GM23338 (cell line): ENCODE data around the gene SLC25A26. TPM values are rescaled to one million over a fixed set of nuclear protein-coding genes. Genes with fewer than 3 reads are reported as not detected.

Source experiments
- ATAC-seq: fragments of 200-7000 bp; cut with Tn5 transposase; 3 replicates; pipeline ENCODE4 v1.9.1; 2020
- DNase-seq: peaks from one replicate; pipeline ENCODE4 v3.0.0-alpha.2; 2015; ENCODE audit warnings: low spot score
- H2AFZ ChIP-seq: fragments of 200-600 bp; sonication (generic); 2 replicates; pipeline ENCODE4 v1.8.0; 2016; ENCODE audit warnings: antibody characterized with exemption, mild to moderate bottlenecking, moderate library complexity
- H3F3A ChIP-seq: fragments of 200-600 bp; sonication (generic); replicated peaks from 2 replicates; pipeline ENCODE4 v1.8.0; 2017; ENCODE audit warnings: antibody characterized with exemption, mixed run types, low read depth
- H3K27ac ChIP-seq: fragments of 200-600 bp; sonication (generic); 2 replicates; pipeline ENCODE4 v1.6.1; 2016; ENCODE audit warnings: low read depth
- H3K27me3 ChIP-seq: fragments of 200-600 bp; sonication (generic); 2 replicates; pipeline ENCODE4 v1.8.0; 2016; ENCODE audit warnings: mild to moderate bottlenecking, mixed run types, moderate library complexity; ENCODE audit not compliant: insufficient read depth
- H3K36me3 ChIP-seq: fragments of 200-600 bp; sonication (generic); 2 replicates; pipeline ENCODE4 v1.8.0; 2016; ENCODE audit warnings: mild to moderate bottlenecking; ENCODE audit not compliant: insufficient read depth
- H3K4me1 ChIP-seq: fragments of 200-600 bp; sonication (generic); 2 replicates; pipeline ENCODE4 v1.8.0; 2016; ENCODE audit warnings: mild to moderate bottlenecking, moderate library complexity; ENCODE audit not compliant: insufficient read depth
- H3K4me2 ChIP-seq: fragments of 200-600 bp; sonication (generic); 2 replicates; pipeline ENCODE4 v1.7.1; 2017; ENCODE audit warnings: mixed run types
- H3K4me3 ChIP-seq: fragments of 200-600 bp; sonication (generic); 2 replicates; pipeline ENCODE4 v1.6.1; 2016; ENCODE audit warnings: mixed run types
- H3K79me2 ChIP-seq: fragments of 200-600 bp; sonication (generic); replicated peaks from 2 replicates; pipeline ENCODE4 v1.8.0; 2017; ENCODE audit warnings: mild to moderate bottlenecking; ENCODE audit not compliant: insufficient read depth
- H3K9me2 ChIP-seq: fragments of 200-600 bp; sonication (generic); 2 replicates; pipeline ENCODE4 v1.8.0; 2017; ENCODE audit not compliant: insufficient read depth
- H4K20me1 ChIP-seq: fragments of 200-600 bp; sonication (generic); replicated peaks from 2 replicates; pipeline ENCODE4 v1.8.0; 2017; ENCODE audit warnings: mild to moderate bottlenecking; ENCODE audit not compliant: insufficient read depth
- H3K27ac Mint-ChIP-seq: 2 replicates; pipeline ENCODE4 v1.8.0; 2020; ENCODE audit warnings: inconsistent platforms, mild to moderate bottlenecking, moderate library complexity, mixed read lengths
- H3K27me3 Mint-ChIP-seq: 3 replicates; pipeline ENCODE4 v1.8.0; 2022; ENCODE audit warnings: low read depth, mild to moderate bottlenecking, moderate library complexity, mixed read lengths, inconsistent platforms; ENCODE audit not compliant: insufficient read depth, poor library complexity
- H3K36me3 Mint-ChIP-seq: 3 replicates; pipeline ENCODE4 v1.8.0; 2021; ENCODE audit warnings: low read depth, mild to moderate bottlenecking, inconsistent platforms, moderate library complexity, mixed read lengths
- H3K4me1 Mint-ChIP-seq: 3 replicates; pipeline ENCODE4 v1.8.0; 2020; ENCODE audit warnings: mild to moderate bottlenecking, inconsistent platforms, mixed read lengths
- H3K4me3 Mint-ChIP-seq: 3 replicates; pipeline ENCODE4 v1.8.0; 2021; ENCODE audit warnings: moderate library complexity, mild to moderate bottlenecking, inconsistent platforms, mixed read lengths
- H3K9me3 Mint-ChIP-seq: 3 replicates; pipeline ENCODE4 v1.8.0; 2020; ENCODE audit warnings: moderate library complexity, mild to moderate bottlenecking, inconsistent platforms, mixed read lengths
- CREB1 ChIP-seq: fragments of 250-450 bp; sonication (Bioruptor Pico); IDR thresholded peaks from 2 replicates; pipeline ENCODE4 v1.5.0; 2020; ENCODE audit warnings: low read depth, mild to moderate bottlenecking, moderate library complexity
- CTCF ChIP-seq, 2 experiments: fragments of 200-600 bp in 1 of 2; sonication (generic) in 1 of 2; conservative IDR thresholded peaks; 2 replicates each; pipeline versions ENCODE4 v1.5.1 to v1.6.1; 2016 to 2017; ENCODE audit warnings: antibody characterized with exemption in 2 of 2, low read depth in 2 of 2, mild to moderate bottlenecking in 2 of 2, moderate library complexity in 1 of 2
- EZH2 ChIP-seq: fragments of 200-600 bp; sonication (generic); IDR thresholded peaks from one replicate; pipeline ENCODE4 v1.8.0; 2017; ENCODE audit warnings: antibody characterized with exemption, mild to moderate bottlenecking, low read depth; ENCODE audit not compliant: unreplicated experiment
- EZH2phosphoT487 ChIP-seq: fragments of 200-600 bp; sonication (generic); IDR thresholded peaks from one replicate; pipeline ENCODE4 v1.8.1; 2018; ENCODE audit warnings: antibody characterized with exemption; ENCODE audit not compliant: unreplicated experiment
- JUNB ChIP-seq: IDR thresholded peaks from one replicate; pipeline ENCODE4 v1.6.1; 2016; ENCODE audit warnings: antibody characterized with exemption; ENCODE audit not compliant: unreplicated experiment
- NANOG ChIP-seq: IDR thresholded peaks from 2 replicates; pipeline ENCODE4 v1.6.1; 2016; ENCODE audit warnings: antibody characterized with exemption, borderline replicate concordance
- POLR2AphosphoS5 ChIP-seq: IDR thresholded peaks from 2 replicates; pipeline ENCODE4 v1.6.1; 2016; ENCODE audit warnings: antibody characterized with exemption, low read depth
- STAT1 ChIP-seq: IDR thresholded peaks from one replicate; pipeline ENCODE4 v1.6.1; 2016; ENCODE audit warnings: antibody characterized with exemption; ENCODE audit not compliant: unreplicated experiment
- ZNF114 ChIP-seq: fragments of 250-450 bp; sonication (Bioruptor Pico); IDR thresholded peaks from 2 replicates; pipeline ENCODE4 v1.5.0; 2020; ENCODE audit warnings: mild to moderate bottlenecking, moderate library complexity
- ZNF331 ChIP-seq: fragments of 250-450 bp; sonication (Bioruptor Pico); IDR thresholded peaks from 2 replicates; pipeline ENCODE4 v1.5.0; 2020; ENCODE audit warnings: low read depth, mild to moderate bottlenecking, moderate library complexity
- polyA plus RNA-seq: library from polyadenylated mRNA; unstranded; fragments of >200 nt; fragmentation: Nextera tagmentation; extraction: Ambion mirVana; gene quantifications from 2 replicates; pipeline ENCODE4 v1.2.1, GENCODE V29; 2016
- total RNA-seq: library from RNA; depleted of rRNA; stranded (reverse); fragments of >200 nt; shearing (Covaris generic); gene quantifications from 2 replicates; pipeline ENCODE4 v1.2.3, GENCODE V29; 2014
- TF ChIP-seq, protein P1 (sequence below): fragments of 250-450 bp; sonication (Bioruptor Pico); IDR thresholded peaks from 2 replicates; pipeline ENCODE4 v1.5.0; 2020; ENCODE audit warnings: mild to moderate bottlenecking, moderate library complexity
- TF ChIP-seq, protein P2 (sequence below): IDR thresholded peaks from 2 replicates; pipeline ENCODE4 v1.6.1; 2016; ENCODE audit warnings: antibody characterized with exemption
- TF ChIP-seq, protein P3 (sequence below): IDR thresholded peaks from one replicate; pipeline ENCODE4 v1.6.1; 2018; ENCODE audit warnings: antibody characterized with exemption; ENCODE audit not compliant: unreplicated experiment

The SLC25A26 gene
- total and polyA plus RNA-seq, 2 experiments from 2014 or later: 24.8 to 40.2 TPM

DNA sequence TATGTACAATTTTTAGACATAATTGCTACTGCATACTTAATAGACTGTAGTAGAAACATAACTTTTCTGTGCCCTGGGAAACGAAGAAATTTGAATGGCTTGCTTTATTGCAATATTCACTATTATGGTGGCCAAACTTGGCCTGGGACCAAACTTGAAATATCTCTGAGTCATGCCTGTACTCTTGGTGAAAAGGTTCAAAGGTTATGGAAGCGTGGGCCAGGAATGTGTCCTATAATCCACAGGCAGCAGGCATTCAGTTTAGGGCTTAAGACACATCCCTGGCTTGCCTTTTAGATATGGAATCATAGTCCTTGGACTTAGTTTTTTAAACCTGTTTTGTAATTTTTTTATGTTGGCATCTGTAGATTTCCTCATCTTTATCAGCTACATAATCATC lies 155.8 kb downstream of the SLC25A26 start:
- Mint-ChIP-seq H3K9me3 (no peaks in the 10 kb centered on the region), H3K27me3 (peaks cover 7% of the 10 kb centered on the region), H3K4me1 (peaks cover 9% of the 10 kb centered on the region), H3K27ac (no peak overlapping the region), H3K4me3 (no peak overlapping the region), H3K36me3 (peaks cover 68% of the 10 kb centered on the region)
- Histone ChIP-seq H3K4me1 (no peaks in the 10 kb centered on the region), H3K4me2 (no peak overlapping the region), H3K9me2 (no peaks in the 10 kb centered on the region), H3K36me3 (peaks cover 27% of the 10 kb centered on the region), H4K20me1 (peaks cover 8% of the 10 kb centered on the region; the same call in 1 of the 2 replicates), H3K27ac (no peak overlapping the region; the same call in 1 of the 2 replicates), H3F3A (peaks cover 7% of the 10 kb centered on the region; the same call in 1 of the 2 replicates), H3K79me2 (no peaks in the 10 kb centered on the region), H3K27me3 (no peaks in the 10 kb centered on the region), H2AFZ (no peak overlapping the region), H3K4me3 (no peak overlapping the region)
- TF ChIP-seq, protein P1, sequence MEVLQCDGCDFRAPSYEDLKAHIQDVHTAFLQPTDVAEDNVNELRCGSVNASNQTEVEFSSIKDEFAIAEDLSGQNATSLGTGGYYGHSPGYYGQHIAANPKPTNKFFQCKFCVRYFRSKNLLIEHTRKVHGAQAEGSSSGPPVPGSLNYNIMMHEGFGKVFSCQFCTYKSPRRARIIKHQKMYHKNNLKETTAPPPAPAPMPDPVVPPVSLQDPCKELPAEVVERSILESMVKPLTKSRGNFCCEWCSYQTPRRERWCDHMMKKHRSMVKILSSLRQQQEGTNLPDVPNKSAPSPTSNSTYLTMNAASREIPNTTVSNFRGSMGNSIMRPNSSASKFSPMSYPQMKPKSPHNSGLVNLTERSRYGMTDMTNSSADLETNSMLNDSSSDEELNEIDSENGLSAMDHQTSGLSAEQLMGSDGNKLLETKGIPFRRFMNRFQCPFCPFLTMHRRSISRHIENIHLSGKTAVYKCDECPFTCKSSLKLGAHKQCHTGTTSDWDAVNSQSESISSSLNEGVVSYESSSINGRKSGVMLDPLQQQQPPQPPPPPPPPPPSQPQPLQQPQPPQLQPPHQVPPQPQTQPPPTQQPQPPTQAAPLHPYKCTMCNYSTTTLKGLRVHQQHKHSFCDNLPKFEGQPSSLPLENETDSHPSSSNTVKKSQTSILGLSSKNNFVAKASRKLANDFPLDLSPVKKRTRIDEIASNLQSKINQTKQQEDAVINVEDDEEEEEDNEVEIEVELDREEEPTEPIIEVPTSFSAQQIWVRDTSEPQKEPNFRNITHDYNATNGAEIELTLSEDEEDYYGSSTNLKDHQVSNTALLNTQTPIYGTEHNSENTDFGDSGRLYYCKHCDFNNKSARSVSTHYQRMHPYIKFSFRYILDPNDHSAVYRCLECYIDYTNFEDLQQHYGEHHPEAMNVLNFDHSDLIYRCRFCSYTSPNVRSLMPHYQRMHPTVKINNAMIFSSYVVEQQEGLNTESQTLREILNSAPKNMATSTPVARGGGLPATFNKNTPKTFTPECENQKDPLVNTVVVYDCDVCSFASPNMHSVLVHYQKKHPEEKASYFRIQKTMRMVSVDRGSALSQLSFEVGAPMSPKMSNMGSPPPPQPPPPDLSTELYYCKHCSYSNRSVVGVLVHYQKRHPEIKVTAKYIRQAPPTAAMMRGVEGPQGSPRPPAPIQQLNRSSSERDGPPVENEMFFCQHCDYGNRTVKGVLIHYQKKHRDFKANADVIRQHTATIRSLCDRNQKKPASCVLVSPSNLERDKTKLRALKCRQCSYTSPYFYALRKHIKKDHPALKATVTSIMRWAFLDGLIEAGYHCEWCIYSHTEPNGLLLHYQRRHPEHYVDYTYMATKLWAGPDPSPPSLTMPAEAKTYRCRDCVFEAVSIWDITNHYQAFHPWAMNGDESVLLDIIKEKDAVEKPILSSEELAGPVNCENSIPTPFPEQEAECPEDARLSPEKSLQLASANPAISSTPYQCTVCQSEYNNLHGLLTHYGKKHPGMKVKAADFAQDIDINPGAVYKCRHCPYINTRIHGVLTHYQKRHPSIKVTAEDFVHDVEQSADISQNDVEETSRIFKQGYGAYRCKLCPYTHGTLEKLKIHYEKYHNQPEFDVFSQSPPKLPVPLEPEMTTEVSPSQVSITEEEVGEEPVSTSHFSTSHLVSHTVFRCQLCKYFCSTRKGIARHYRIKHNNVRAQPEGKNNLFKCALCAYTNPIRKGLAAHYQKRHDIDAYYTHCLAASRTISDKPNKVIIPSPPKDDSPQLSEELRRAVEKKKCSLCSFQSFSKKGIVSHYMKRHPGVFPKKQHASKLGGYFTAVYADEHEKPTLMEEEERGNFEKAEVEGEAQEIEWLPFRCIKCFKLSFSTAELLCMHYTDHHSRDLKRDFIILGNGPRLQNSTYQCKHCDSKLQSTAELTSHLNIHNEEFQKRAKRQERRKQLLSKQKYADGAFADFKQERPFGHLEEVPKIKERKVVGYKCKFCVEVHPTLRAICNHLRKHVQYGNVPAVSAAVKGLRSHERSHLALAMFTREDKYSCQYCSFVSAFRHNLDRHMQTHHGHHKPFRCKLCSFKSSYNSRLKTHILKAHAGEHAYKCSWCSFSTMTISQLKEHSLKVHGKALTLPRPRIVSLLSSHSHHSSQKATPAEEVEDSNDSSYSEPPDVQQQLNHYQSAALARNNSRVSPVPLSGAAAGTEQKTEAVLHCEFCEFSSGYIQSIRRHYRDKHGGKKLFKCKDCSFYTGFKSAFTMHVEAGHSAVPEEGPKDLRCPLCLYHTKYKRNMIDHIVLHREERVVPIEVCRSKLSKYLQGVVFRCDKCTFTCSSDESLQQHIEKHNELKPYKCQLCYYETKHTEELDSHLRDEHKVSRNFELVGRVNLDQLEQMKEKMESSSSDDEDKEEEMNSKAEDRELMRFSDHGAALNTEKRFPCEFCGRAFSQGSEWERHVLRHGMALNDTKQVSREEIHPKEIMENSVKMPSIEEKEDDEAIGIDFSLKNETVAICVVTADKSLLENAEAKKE (CRISPR knock-in tag): no peak
- TF ChIP-seq, protein P2, sequence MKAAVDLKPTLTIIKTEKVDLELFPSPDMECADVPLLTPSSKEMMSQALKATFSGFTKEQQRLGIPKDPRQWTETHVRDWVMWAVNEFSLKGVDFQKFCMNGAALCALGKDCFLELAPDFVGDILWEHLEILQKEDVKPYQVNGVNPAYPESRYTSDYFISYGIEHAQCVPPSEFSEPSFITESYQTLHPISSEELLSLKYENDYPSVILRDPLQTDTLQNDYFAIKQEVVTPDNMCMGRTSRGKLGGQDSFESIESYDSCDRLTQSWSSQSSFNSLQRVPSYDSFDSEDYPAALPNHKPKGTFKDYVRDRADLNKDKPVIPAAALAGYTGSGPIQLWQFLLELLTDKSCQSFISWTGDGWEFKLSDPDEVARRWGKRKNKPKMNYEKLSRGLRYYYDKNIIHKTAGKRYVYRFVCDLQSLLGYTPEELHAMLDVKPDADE: no peak
- no peak for TF ChIP-seq ZNF331
- TF ChIP-seq, protein P3, sequence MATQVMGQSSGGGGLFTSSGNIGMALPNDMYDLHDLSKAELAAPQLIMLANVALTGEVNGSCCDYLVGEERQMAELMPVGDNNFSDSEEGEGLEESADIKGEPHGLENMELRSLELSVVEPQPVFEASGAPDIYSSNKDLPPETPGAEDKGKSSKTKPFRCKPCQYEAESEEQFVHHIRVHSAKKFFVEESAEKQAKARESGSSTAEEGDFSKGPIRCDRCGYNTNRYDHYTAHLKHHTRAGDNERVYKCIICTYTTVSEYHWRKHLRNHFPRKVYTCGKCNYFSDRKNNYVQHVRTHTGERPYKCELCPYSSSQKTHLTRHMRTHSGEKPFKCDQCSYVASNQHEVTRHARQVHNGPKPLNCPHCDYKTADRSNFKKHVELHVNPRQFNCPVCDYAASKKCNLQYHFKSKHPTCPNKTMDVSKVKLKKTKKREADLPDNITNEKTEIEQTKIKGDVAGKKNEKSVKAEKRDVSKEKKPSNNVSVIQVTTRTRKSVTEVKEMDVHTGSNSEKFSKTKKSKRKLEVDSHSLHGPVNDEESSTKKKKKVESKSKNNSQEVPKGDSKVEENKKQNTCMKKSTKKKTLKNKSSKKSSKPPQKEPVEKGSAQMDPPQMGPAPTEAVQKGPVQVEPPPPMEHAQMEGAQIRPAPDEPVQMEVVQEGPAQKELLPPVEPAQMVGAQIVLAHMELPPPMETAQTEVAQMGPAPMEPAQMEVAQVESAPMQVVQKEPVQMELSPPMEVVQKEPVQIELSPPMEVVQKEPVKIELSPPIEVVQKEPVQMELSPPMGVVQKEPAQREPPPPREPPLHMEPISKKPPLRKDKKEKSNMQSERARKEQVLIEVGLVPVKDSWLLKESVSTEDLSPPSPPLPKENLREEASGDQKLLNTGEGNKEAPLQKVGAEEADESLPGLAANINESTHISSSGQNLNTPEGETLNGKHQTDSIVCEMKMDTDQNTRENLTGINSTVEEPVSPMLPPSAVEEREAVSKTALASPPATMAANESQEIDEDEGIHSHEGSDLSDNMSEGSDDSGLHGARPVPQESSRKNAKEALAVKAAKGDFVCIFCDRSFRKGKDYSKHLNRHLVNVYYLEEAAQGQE: no peak
- TF ChIP-seq POLR2AphosphoS5: no peak; the same call in 1 of the 2 replicates
- no peak for TF ChIP-seq CREB1 (CRISPR knock-in tag)
- TF ChIP-seq NANOG: no peak
- no peak for TF ChIP-seq JUNB
- no peak for TF ChIP-seq CTCF (conservative IDR thresholded peaks at IDR 0.05; ENCODE audit: low read depth in 2 of 2)
- TF ChIP-seq STAT1: no peak
- TF ChIP-seq EZH2: no peak
- TF ChIP-seq ZNF114 (CRISPR knock-in tag): no peak
- TF ChIP-seq EZH2phosphoT487: no peak
- ATAC-seq (no peak), DNase-seq (no peak)
